Keratinocyte (primary cell): ENCODE results near the gene RAB3B. TPM values are rescaled to one million over a fixed set of nuclear protein-coding genes. Genes with fewer than 3 reads are reported as not detected.
"Not testable (repeated sequence)": the region's sequence is repeated elsewhere in the genome, so short reads cannot be mapped to it uniquely, and the experiment has no call there.

Source experiments
- DNase-seq: peaks from one replicate; pipeline ENCODE4 v3.0.0-alpha.2; 2011; ENCODE audit warnings: low read depth, missing footprints, low spot score
- FAIRE-seq: peaks from 2 replicates; lab custom pipeline; 2011; peaks lifted over from hg19 to GRCh38; lab: Jason Lieb, UNC
- H2AFZ ChIP-seq: 2 replicates; pipeline ENCODE4 v1.6.0; 2012; ENCODE audit warnings: low read length, control low read depth, inconsistent platforms; ENCODE audit not compliant: control insufficient read depth
- H3K27ac ChIP-seq: 2 replicates; pipeline ENCODE4 v1.5.1; 2011; ENCODE audit warnings: low read length; ENCODE audit not compliant: control insufficient read depth, insufficient read depth
- H3K27me3 ChIP-seq: 3 replicates; pipeline ENCODE4 v1.6.0; 2011; ENCODE audit warnings: low read length; ENCODE audit not compliant: control insufficient read depth, insufficient read depth; ENCODE audit errors: extremely low read depth
- H3K36me3 ChIP-seq, 2 experiments: 2 replicates in 1 of 2; 3 replicates in 1 of 2; pipeline ENCODE4 v1.5.1; 2011; ENCODE audit warnings: low read length in 2 of 2, mild to moderate bottlenecking in 1 of 2; ENCODE audit not compliant: control insufficient read depth in 2 of 2, insufficient read depth in 2 of 2; ENCODE audit errors: extremely low read depth in 1 of 2
- H3K4me1 ChIP-seq: 3 replicates; pipeline ENCODE4 v1.5.1; 2011; ENCODE audit warnings: low read length; ENCODE audit not compliant: control insufficient read depth, insufficient read depth; ENCODE audit errors: extremely low read depth
- H3K4me2 ChIP-seq: 3 replicates; pipeline ENCODE4 v1.6.0; 2011; ENCODE audit warnings: low read depth, low read length; ENCODE audit not compliant: control insufficient read depth, insufficient read depth; ENCODE audit errors: extremely low read depth
- H3K4me3 ChIP-seq, 3 experiments: fragments of 200-600 bp in 1 of 3; sonication (generic) in 1 of 3; 2 replicates in 2 of 3; 3 replicates in 1 of 3; pipeline ENCODE4 v1.5.1; 2011 to 2016; ENCODE audit warnings: low read length in 3 of 3, mild to moderate bottlenecking in 3 of 3, control low read depth in 2 of 3, inconsistent platforms in 1 of 3, low read depth in 1 of 3, mixed read lengths in 1 of 3, mixed run types in 1 of 3, moderate library complexity in 1 of 3; ENCODE audit not compliant: control insufficient read depth in 2 of 3, insufficient read depth in 2 of 3; ENCODE audit errors: extremely low read depth in 1 of 3
- H3K79me2 ChIP-seq: 2 replicates; pipeline ENCODE4 v1.6.0; 2012; ENCODE audit warnings: low read length; ENCODE audit not compliant: control insufficient read depth, insufficient read depth
- H3K9ac ChIP-seq: 3 replicates; pipeline ENCODE4 v1.6.0; 2011; ENCODE audit warnings: low read length; ENCODE audit not compliant: control insufficient read depth, insufficient read depth; ENCODE audit errors: extremely low read depth
- H3K9me1 ChIP-seq: 3 replicates; pipeline ENCODE4 v1.6.0; 2011; ENCODE audit warnings: low read length; ENCODE audit not compliant: control insufficient read depth, insufficient read depth; ENCODE audit errors: extremely low read depth
- H3K9me3 ChIP-seq: 2 replicates; pipeline ENCODE4 v1.5.1; 2012; ENCODE audit warnings: low read depth, low read length; ENCODE audit not compliant: control insufficient read depth
- H4K20me1 ChIP-seq: 3 replicates; pipeline ENCODE4 v1.6.0; 2011; ENCODE audit warnings: low read length; ENCODE audit not compliant: control insufficient read depth, insufficient read depth; ENCODE audit errors: extremely low read depth
- CTCF ChIP-seq, 3 experiments: IDR thresholded peaks in 1 of 3; conservative IDR thresholded peaks in 1 of 3; optimal IDR thresholded peaks in 1 of 3; 2 replicates in 2 of 3; 3 replicates in 1 of 3; pipeline versions ENCODE3 to v1.5.1; 2011; ENCODE audit warnings: low read length in 3 of 3, mild to moderate bottlenecking in 3 of 3, moderate library complexity in 2 of 3, control low read depth in 1 of 3, inconsistent platforms in 1 of 3; ENCODE audit not compliant: insufficient read depth in 2 of 3; ENCODE audit errors: extremely low read depth in 1 of 3
- EZH2 ChIP-seq: IDR thresholded peaks from one replicate; pipeline ENCODE4 v1.6.1; 2012; ENCODE audit warnings: inconsistent platforms, mild to moderate bottlenecking, low read length, moderate library complexity
- dilution Hi-C: fragments of 300-500 bp; cut with MboI; formaldehyde crosslinking; loops from one replicate; pipeline ENCODE4 v1.7.0; 2020; ENCODE audit warnings: low sequenced_read_pairs; ENCODE audit not compliant: extremely low pct_ligation_motif_present
- polyA plus RNA-seq, 5 experiments: library from polyadenylated mRNA; depleted of rRNA in 3 of 5; stranded (reverse) in 3 of 5; stranded (forward) in 1 of 5; unstranded in 1 of 5; fragments of >200 nt; gene quantifications; 1 replicate in 1 of 5; 2 replicates in 3 of 5; 3 replicates in 1 of 5; pipeline versions ENCODE4 v1.2.1 to v1.2.3, GENCODE V29; 2011 to 2012; ENCODE audit warnings: missing spikeins in 2 of 5, low read depth in 1 of 5, low replicate concordance in 1 of 5

The RAB3B gene
- polyA plus RNA-seq, 1 donor (not counting 4 experiments of a cell fraction or from before 2014, with no cell fraction given): 2.6 TPM

GRCh38 chr1:52005548-52005947 lies 15.0 kb upstream of the RAB3B start:
- H2AFZ ChIP-seq, dilution Hi-C loops, H3K9ac ChIP-seq: not testable (repeated sequence)

GRCh38 chr1:52003877-52004276 lies 13.4 kb upstream of the RAB3B start:
- Histone ChIP-seq H3K27ac (no peak overlapping the region), H3K4me1 (peaks cover 19% of the 10 kb centered on the region), H3K4me3 (no peak overlapping the region), H3K9ac (no peak overlapping the region), H3K27me3 (no peaks in the 10 kb centered on the region), H3K9me3 (no peaks in the 10 kb centered on the region), H3K36me3 (no peaks in the 10 kb centered on the region), H2AFZ (no peak overlapping the region), H3K79me2 (no peaks in the 10 kb centered on the region), H4K20me1 (no peaks in the 10 kb centered on the region), H3K9me1 (no peaks in the 10 kb centered on the region), H3K4me2 (no peak overlapping the region)
- no peak for FAIRE-seq
- dilution Hi-C loops: no loop called here
- TF ChIP-seq EZH2 (no peak), CTCF (optimal IDR thresholded peaks at IDR 0.05 in 1 of 3, IDR thresholded peaks at IDR 0.05 in 1 of 3, conservative IDR thresholded peaks at IDR 0.05 in 1 of 3; ENCODE audit: extremely low read depth in 1 of 3, insufficient read depth in 2 of 3, low read length in 3 of 3) (no peak)
- no peak for DNase-seq

More at GRCh38 chr1:52005548-52005947, 15.0 kb upstream of the RAB3B start:
- peaks cover 16% of the 10 kb centered on the region for H3K4me1 ChIP-seq
- DNase-seq, FAIRE-seq, H3K79me2 ChIP-seq, H3K9me3 ChIP-seq, H3K27me3 ChIP-seq, H3K9me1 ChIP-seq, H3K27ac ChIP-seq, H3K4me3 ChIP-seq, H3K36me3 ChIP-seq, H3K4me2 ChIP-seq, H4K20me1 ChIP-seq: not testable (repeated sequence)
